ENCODE results near the gene SDF2L1. TPM values are rescaled to one million over a fixed set of nuclear protein-coding genes. Genes with fewer than 3 reads are reported as not detected.

SDF2L1 gene
- total RNA-seq, 1 donor from 2014 or later: 24.0 TPM

DNA sequence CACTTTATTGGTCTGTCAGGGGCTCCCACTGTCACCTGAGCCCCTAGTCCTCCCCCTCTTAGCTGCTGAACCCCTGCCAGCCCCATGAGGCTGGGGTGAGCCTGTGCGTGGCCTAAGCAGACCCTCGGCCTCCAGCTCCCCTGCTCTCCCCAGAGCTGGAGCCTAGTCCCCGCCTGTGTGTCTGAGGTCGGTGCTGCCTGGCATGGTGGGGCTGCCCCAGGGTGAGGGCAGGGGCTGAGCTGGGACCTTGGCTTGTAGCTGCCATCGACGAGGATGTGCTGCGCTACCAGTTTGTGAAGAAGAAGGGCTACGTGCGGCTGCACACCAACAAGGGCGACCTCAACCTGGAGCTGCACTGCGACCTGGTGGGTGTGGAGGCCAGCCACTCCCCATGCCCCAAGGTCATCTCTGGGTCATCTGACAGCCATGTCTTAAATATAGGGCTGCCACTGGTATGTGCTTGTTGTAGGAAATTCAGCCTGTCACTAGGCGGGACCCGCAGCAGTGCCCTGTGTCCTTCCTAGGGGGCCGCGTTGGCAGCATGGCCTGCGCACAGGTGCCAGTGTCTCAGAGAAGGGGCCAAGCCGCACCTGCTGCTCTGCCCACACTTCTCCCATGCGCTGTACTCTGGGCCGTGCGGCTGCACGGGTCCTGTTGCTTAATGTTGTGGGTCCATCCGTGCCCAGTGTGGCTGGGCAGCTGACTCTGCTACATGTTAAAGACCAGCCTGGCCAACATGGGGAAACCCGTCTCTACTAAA lies 44.7 kb downstream of the SDF2L1 start:
- Mint-ChIP-seq H3K27ac (ENCODE audit: unreplicated experiment) (no peak overlapping the region), H3K4me1 (ENCODE audit: low read depth, unreplicated experiment) (peaks cover 12% of the 10 kb centered on the region), H3K4me3 (ENCODE audit: unreplicated experiment) (no peak overlapping the region), H3K9me3 (ENCODE audit: unreplicated experiment) (peaks cover 8% of the 10 kb centered on the region), H3K27me3 (ENCODE audit: unreplicated experiment) (peaks cover 11% of the 10 kb centered on the region), H3K36me3 (ENCODE audit: unreplicated experiment) (peaks cover 6% of the 10 kb centered on the region)
- DNase-seq: no peak
- TF ChIP-seq, protein P1, sequence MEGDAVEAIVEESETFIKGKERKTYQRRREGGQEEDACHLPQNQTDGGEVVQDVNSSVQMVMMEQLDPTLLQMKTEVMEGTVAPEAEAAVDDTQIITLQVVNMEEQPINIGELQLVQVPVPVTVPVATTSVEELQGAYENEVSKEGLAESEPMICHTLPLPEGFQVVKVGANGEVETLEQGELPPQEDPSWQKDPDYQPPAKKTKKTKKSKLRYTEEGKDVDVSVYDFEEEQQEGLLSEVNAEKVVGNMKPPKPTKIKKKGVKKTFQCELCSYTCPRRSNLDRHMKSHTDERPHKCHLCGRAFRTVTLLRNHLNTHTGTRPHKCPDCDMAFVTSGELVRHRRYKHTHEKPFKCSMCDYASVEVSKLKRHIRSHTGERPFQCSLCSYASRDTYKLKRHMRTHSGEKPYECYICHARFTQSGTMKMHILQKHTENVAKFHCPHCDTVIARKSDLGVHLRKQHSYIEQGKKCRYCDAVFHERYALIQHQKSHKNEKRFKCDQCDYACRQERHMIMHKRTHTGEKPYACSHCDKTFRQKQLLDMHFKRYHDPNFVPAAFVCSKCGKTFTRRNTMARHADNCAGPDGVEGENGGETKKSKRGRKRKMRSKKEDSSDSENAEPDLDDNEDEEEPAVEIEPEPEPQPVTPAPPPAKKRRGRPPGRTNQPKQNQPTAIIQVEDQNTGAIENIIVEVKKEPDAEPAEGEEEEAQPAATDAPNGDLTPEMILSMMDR (IDR thresholded peaks at IDR 0.05; ENCODE audit: partially characterized antibody, unreplicated experiment): no peak

DNA sequence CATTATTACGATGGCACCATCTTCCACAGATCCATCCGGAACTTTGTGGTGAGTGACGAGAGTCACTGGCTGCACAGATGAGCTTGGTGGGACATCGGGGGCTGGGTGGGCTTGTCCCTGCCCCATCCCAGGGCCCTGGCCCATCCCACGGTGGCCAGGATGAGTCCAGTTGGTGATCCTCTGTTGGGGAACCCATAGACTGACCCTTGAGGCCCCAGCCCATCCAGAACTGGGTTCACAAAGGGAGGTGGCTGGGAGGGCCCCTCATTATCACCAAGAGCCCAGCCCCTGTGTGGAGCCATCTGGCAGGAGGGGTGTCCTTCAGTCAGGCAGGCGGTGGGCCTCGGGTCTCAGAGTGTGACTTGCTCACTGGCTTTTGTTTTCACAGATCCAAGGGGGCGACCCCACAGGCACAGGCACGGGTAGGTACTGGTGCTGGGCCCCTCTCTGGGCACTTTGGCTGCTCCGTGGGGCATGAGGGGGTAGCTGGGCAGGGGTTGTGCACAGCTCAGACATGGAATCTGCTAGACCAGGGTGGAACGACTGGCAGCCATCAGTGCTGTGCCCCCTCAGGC lies 45.7 kb downstream of the SDF2L1 start:
- peaks cover 6% of the 10 kb centered on the region for H3K36me3 Mint-ChIP-seq (ENCODE audit: unreplicated experiment)
- no peak overlapping the region for H3K4me3 Mint-ChIP-seq (ENCODE audit: unreplicated experiment)
- TF ChIP-seq, protein P1 (IDR thresholded peaks at IDR 0.05; ENCODE audit: partially characterized antibody, unreplicated experiment): no peak

DNA sequence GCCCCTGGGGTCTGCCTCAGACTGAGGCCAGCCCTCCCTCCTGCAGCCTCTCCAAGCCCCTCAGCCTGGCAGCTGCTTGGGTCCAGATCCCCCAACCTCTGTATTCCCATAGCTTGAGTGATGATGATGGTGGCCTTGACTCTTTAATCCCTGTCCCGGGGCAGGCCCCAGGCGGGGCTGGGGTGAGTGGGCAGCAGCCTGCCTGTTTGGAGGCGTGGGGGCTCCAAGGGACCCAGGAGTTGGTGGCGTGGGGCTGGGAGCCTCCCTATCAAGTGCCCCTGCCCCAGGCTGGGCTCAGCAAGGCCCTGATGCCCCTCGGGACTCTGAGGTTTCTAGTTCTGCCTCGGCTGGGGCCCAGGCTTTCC lies 46.2 kb downstream of the SDF2L1 start:
- no peak for DNase-seq
- Mint-ChIP-seq H3K27me3 (ENCODE audit: unreplicated experiment) (peaks cover 11% of the 10 kb centered on the region), H3K4me1 (ENCODE audit: low read depth, unreplicated experiment) (peaks cover 12% of the 10 kb centered on the region), H3K27ac (ENCODE audit: unreplicated experiment) (no peak overlapping the region), H3K9me3 (ENCODE audit: unreplicated experiment) (peaks cover 6% of the 10 kb centered on the region), H3K36me3 (ENCODE audit: unreplicated experiment) (peaks cover 6% of the 10 kb centered on the region), H3K4me3 (ENCODE audit: unreplicated experiment) (no peak overlapping the region)
- TF ChIP-seq, protein P1 (IDR thresholded peaks at IDR 0.05; ENCODE audit: partially characterized antibody, unreplicated experiment): no peak

More for the DNA sequence above, 45.7 kb downstream of the SDF2L1 start:
- Mint-ChIP-seq H3K4me1 (ENCODE audit: low read depth, unreplicated experiment) (peaks cover 12% of the 10 kb centered on the region), H3K9me3 (ENCODE audit: unreplicated experiment) (peaks cover 8% of the 10 kb centered on the region), H3K27me3 (ENCODE audit: unreplicated experiment) (peaks cover 11% of the 10 kb centered on the region), H3K27ac (ENCODE audit: unreplicated experiment) (no peak overlapping the region)
- DNase-seq: no peak

DNA sequence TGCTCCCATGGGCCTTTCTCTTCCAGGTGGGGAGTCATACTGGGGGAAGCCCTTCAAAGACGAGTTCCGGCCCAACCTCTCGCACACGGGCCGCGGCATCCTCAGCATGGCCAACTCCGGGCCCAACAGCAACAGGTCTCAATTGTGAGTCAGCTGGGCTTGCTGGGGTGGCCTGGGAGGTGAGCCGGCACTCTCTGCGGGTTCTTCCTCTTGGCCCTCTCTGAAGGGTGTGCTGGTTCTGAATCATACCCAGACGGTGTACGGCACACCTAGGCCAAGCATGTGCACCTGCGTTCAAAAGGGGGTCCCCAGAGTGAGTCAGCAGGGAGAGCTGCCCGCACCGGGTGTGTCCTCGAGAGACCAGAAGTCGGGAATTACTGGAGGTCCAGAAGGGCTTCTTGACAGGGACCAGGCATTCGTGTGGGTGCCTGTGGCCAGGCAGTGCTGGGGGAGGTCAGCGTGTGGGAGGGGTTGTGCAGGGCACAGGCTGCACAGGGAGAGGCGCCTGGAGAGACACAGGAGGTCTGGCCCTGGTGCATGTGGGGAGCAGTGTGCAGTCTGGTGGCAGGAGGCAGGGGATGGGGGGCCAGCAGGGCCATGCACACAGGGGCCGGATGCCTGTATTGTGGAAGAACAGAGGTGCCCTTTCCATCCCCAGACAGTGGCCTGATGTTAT lies 46.7 kb downstream of the SDF2L1 start:
- H3K27ac Mint-ChIP-seq (ENCODE audit: unreplicated experiment): peak overlapping the region; percentile 33
- no peak overlapping the region for H3K4me3 Mint-ChIP-seq (ENCODE audit: unreplicated experiment)
- TF ChIP-seq, protein P1 (IDR thresholded peaks at IDR 0.05; ENCODE audit: partially characterized antibody, unreplicated experiment): no peak
- peaks cover 11% of the 10 kb centered on the region for H3K27me3 Mint-ChIP-seq (ENCODE audit: unreplicated experiment)
- no peak for DNase-seq
- peaks cover 6% of the 10 kb centered on the region for H3K36me3 Mint-ChIP-seq (ENCODE audit: unreplicated experiment)
- peaks cover 6% of the 10 kb centered on the region for H3K9me3 Mint-ChIP-seq (ENCODE audit: unreplicated experiment)
- H3K4me1 Mint-ChIP-seq (ENCODE audit: low read depth, unreplicated experiment): peaks cover 12% of the 10 kb centered on the region

Data from glutamatergic neuron (in vitro differentiated cells).